OCI-LY7 (cell line): ENCODE results near the gene TPBG. TPM values are rescaled to one million over a fixed set of nuclear protein-coding genes. Genes with fewer than 3 reads are reported as not detected.

ENCODE experiments used
- BruUV-seq: library from RNA; stranded (reverse); fragments of 400-500 nt; replicated peaks from 2 replicates; lab custom pipeline; 2021; lab: Mats Ljungman, UMichigan
- CTCF ChIA-PET: fragments of 300-600 bp; sonication (Branson Sonifier 250); formaldehyde crosslinking; loops from one replicate; lab custom pipeline; 2022; ENCODE audit warnings: antibody characterized with exemption; ENCODE audit not compliant: unreplicated experiment; lab: Charles Lee
- POLR2A ChIA-PET: fragments of 300-600 bp; sonication (Branson Sonifier 250); formaldehyde crosslinking; loops from one replicate; lab custom pipeline; 2022; ENCODE audit warnings: antibody characterized with exemption; lab: Charles Lee
- DNase-seq: peaks from one replicate; pipeline ENCODE4 v3.0.0-alpha.2; 2015; ENCODE audit warnings: low spot score
- H2AFZ ChIP-seq: fragments of 200-600 bp; sonication (generic), shearing (Covaris generic); 2 replicates; pipeline ENCODE4 v1.6.1; 2014; ENCODE audit warnings: mild to moderate bottlenecking, antibody characterized with exemption, low read length, moderate library complexity
- H3K27ac ChIP-seq: fragments of 200-600 bp; sonication (generic); 2 replicates; pipeline ENCODE4 v1.5.1; 2014; ENCODE audit warnings: mixed run types, low read depth, mild to moderate bottlenecking, moderate library complexity, low read length, inconsistent platforms; ENCODE audit not compliant: poor library complexity, severe bottlenecking
- H3K36me3 ChIP-seq: fragments of 200-600 bp; sonication (generic); 2 replicates; pipeline ENCODE4 v1.6.1; 2014; ENCODE audit warnings: mild to moderate bottlenecking, antibody characterized with exemption, low read length, moderate library complexity, mixed read lengths; ENCODE audit not compliant: insufficient read depth
- H3K4me1 ChIP-seq: fragments of 200-600 bp; sonication (generic); 2 replicates; pipeline ENCODE4 v1.5.1; 2014; ENCODE audit warnings: mild to moderate bottlenecking, low read length; ENCODE audit not compliant: insufficient read depth, poor library complexity, severe bottlenecking
- H3K4me2 ChIP-seq: fragments of 200-600 bp; sonication (generic); 2 replicates; pipeline ENCODE4 v1.6.1; 2014; ENCODE audit warnings: mild to moderate bottlenecking, low read length
- H3K4me3 ChIP-seq: fragments of 200-600 bp; sonication (generic); 2 replicates; pipeline ENCODE4 v1.5.1; 2014; ENCODE audit warnings: mild to moderate bottlenecking, low read depth, low read length; ENCODE audit not compliant: poor library complexity, severe bottlenecking
- H3K79me2 ChIP-seq: fragments of 200-600 bp; sonication (generic); 2 replicates; pipeline ENCODE4 v1.6.1; 2016; ENCODE audit warnings: low read depth, mild to moderate bottlenecking, low read length, moderate library complexity, mixed read lengths; ENCODE audit not compliant: insufficient read depth
- H3K9me2 ChIP-seq: fragments of 200-600 bp; sonication (generic); 2 replicates; pipeline ENCODE4 v1.6.1; 2016; ENCODE audit warnings: mild to moderate bottlenecking, low read length, mixed read lengths; ENCODE audit not compliant: insufficient read depth
- H3K9me3 ChIP-seq: fragments of 200-600 bp; sonication (generic); 2 replicates; pipeline ENCODE4 v1.6.1; 2014; ENCODE audit warnings: mild to moderate bottlenecking, mixed run types, low read length, mixed read lengths
- H4K20me1 ChIP-seq: fragments of 200-600 bp; sonication (generic); 2 replicates; pipeline ENCODE4 v1.6.1; 2014; ENCODE audit warnings: mild to moderate bottlenecking, antibody characterized with exemption, low read length, moderate library complexity, mixed read lengths; ENCODE audit not compliant: insufficient read depth
- EZH2phosphoT487 ChIP-seq: fragments of 200-600 bp; sonication (generic); IDR thresholded peaks from 2 replicates; pipeline ENCODE4 v1.6.1; 2018; ENCODE audit warnings: low read depth, borderline replicate concordance, mild to moderate bottlenecking, mixed run types, antibody characterized with exemption, low read length, moderate library complexity, mixed read lengths
- intact Hi-C: fragments of 100-400 bp; cut with micrococcal nuclease; formaldehyde crosslinking; loops from one replicate; pipeline ENCODE4 v1.10.0; 2022; ENCODE audit not compliant: unreplicated experiment
- total RNA-seq, 2 experiments: library from RNA; depleted of rRNA in 1 of 2; stranded (reverse); fragments of >200 nt in 1 of 2; shearing (Covaris generic) in 1 of 2; gene quantifications; 2 replicates each; pipeline ENCODE4 v1.2.3, GENCODE V29; 2014 to 2022
- TF ChIP-seq, protein P1 (sequence below): fragments of 200-600 bp; sonication (generic); conservative IDR thresholded peaks from 2 replicates; pipeline ENCODE4 v1.5.1; 2014; ENCODE audit warnings: mild to moderate bottlenecking, antibody characterized with exemption, low read length, moderate library complexity, mixed read lengths

The TPBG gene
- total RNA-seq, 2 experiments from 2014 or later: not detected

DNA sequence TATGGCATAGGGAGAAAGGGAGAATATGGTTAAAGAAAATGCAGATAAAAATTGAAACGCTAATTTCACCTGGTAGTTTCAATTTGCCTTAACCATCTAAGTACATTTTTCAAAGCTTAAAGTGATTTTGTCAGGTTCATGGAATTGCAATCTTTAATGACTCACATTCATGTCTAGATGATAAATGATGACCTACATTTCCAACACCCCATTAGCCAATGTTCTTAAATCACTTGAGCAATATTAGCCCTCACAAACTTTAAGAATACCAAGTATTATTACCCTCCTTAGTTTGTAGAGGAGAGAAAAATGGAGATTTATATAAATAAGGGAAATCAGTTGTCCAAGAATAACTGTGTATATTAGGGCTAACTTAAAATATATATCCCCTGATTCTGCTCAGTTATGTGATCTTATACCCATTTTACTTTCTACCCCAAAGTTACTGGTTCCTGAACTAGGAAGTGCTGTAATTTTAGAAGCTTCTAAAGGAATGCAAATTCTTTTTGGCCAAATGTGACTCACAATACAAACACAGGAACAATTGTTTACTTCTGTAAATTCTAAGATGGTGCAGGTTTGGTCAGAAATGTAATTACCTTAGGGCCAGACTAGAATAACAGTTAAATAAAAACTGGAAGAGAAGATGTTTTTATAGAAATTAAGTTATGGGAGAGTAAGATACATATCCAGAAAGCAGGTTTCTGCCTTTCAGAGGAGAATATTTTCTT, 34.5 kb downstream of the TPBG start:
- intact Hi-C loops: no loop called here
- H3K79me2 ChIP-seq: no peaks in the 10 kb centered on the region
- no peak overlapping the region for H3K4me3 ChIP-seq
- H3K27ac ChIP-seq: no peak overlapping the region
- no peaks in the 10 kb centered on the region for H3K36me3 ChIP-seq
- BruUV-seq: no TSS peak
- no peak for DNase-seq
- H2AFZ ChIP-seq: no peak overlapping the region
- no peaks in the 10 kb centered on the region for H3K9me3 ChIP-seq
- TF ChIP-seq, protein P1, sequence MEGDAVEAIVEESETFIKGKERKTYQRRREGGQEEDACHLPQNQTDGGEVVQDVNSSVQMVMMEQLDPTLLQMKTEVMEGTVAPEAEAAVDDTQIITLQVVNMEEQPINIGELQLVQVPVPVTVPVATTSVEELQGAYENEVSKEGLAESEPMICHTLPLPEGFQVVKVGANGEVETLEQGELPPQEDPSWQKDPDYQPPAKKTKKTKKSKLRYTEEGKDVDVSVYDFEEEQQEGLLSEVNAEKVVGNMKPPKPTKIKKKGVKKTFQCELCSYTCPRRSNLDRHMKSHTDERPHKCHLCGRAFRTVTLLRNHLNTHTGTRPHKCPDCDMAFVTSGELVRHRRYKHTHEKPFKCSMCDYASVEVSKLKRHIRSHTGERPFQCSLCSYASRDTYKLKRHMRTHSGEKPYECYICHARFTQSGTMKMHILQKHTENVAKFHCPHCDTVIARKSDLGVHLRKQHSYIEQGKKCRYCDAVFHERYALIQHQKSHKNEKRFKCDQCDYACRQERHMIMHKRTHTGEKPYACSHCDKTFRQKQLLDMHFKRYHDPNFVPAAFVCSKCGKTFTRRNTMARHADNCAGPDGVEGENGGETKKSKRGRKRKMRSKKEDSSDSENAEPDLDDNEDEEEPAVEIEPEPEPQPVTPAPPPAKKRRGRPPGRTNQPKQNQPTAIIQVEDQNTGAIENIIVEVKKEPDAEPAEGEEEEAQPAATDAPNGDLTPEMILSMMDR: no peak
- TF ChIP-seq EZH2phosphoT487: no peak
- no peaks in the 10 kb centered on the region for H3K4me1 ChIP-seq
- CTCF ChIA-PET: no interaction called here
- H4K20me1 ChIP-seq: no peaks in the 10 kb centered on the region
- no peak overlapping the region for H3K4me2 ChIP-seq
- POLR2A ChIA-PET: interaction anchor here (0.6 to 1.3 kb wide), 2 partner anchors 35 to 79 kb away, joined by 3 to 5 read pairs; partner anchors contain the start of gene TPBG
- no peaks in the 10 kb centered on the region for H3K9me2 ChIP-seq

- Histone ChIP-seq H2AFZ (no peak overlapping the region), H4K20me1 (no peaks in the 10 kb centered on the region), H3K4me1 (no peaks in the 10 kb centered on the region), H3K27ac (no peak overlapping the region), H3K79me2 (no peaks in the 10 kb centered on the region), H3K36me3 (no peaks in the 10 kb centered on the region), H3K4me3 (no peak overlapping the region), H3K9me3 (no peaks in the 10 kb centered on the region), H3K9me2 (no peaks in the 10 kb centered on the region), H3K4me2 (no peak overlapping the region)
- DNase-seq: no peak
- POLR2A ChIA-PET: no interaction called here
- intact Hi-C loops: no loop called here
- no peak for TF ChIP-seq EZH2phosphoT487
- TF ChIP-seq, protein P1: no peak
- CTCF ChIA-PET: no interaction called here
- BruUV-seq: no TSS peak
These were observed 45.4 kb downstream of the TPBG start for GRCh38 chr6:82408952-82409431.

DNA sequence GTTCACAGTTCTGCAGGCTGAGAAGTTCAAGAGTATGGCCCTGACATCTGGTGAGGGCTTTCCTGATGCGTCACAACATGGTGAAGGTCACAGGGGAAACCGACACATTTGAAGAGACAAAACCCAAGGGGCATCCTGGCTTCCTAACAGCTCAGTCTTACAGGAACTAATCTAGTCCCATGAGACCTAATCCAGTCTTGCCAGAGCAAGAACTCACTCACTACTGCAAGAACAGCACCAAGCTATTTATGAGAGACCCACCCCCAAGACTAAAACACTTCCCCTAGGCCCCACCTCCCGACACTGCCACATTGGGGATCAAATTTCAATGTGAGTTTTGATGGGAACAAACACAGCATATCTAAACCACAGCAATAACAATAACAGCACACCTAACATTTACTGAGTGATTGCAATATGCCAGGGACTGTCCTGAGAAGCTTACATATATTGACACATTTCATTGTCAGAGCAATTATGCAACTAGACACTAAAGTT, 46.6 kb downstream of the TPBG start:
- no peaks in the 10 kb centered on the region for H3K36me3 ChIP-seq

More for the DNA sequence above, 46.6 kb downstream of the TPBG start:
- CTCF ChIA-PET: no interaction called here
- Histone ChIP-seq H3K27ac (no peak overlapping the region), H3K4me2 (no peak overlapping the region), H3K4me3 (no peak overlapping the region), H3K9me2 (no peaks in the 10 kb centered on the region), H3K9me3 (no peaks in the 10 kb centered on the region), H3K4me1 (no peaks in the 10 kb centered on the region), H4K20me1 (no peaks in the 10 kb centered on the region), H3K79me2 (no peaks in the 10 kb centered on the region), H2AFZ (no peak overlapping the region)
- POLR2A ChIA-PET: interaction anchor here (1.0 kb wide), 1 partner anchor 9 kb away, joined by 4 read pairs; no protein-coding TSS in a partner anchor
- intact Hi-C loops: no loop called here
- DNase-seq: no peak
- no TSS peak for BruUV-seq
- TF ChIP-seq, protein P1: no peak
- no peak for TF ChIP-seq EZH2phosphoT487
